PFSK-1 (cell line): ENCODE data around the gene ZBTB7A.

ENCODE experiments used
- FOXP2 ChIP-seq: optimal IDR thresholded peaks from 2 replicates; pipeline ENCODE3; 2011; ENCODE audit warnings: borderline replicate concordance, control low read depth, inconsistent platforms; ENCODE audit not compliant: insufficient read depth; ENCODE audit errors: extremely low read length, extremely low read depth
- POLR2AphosphoS5 ChIP-seq: IDR thresholded peaks from 2 replicates; pipeline ENCODE4 v1.6.1; 2012; ENCODE audit warnings: low read depth, mild to moderate bottlenecking, control low read depth, low read length, moderate library complexity
- REST ChIP-seq, 2 experiments: IDR thresholded peaks; 2 replicates each; pipeline versions ENCODE4 v1.6.1 to v1.8.0; 2011 to 2012; ENCODE audit warnings: low read depth in 2 of 2, low read length in 2 of 2, control low read depth in 1 of 2, inconsistent platforms in 1 of 2, mild to moderate bottlenecking in 1 of 2, moderate library complexity in 1 of 2; ENCODE audit not compliant: insufficient read depth in 1 of 2
- SIN3A ChIP-seq: IDR thresholded peaks from 2 replicates; pipeline ENCODE4 v1.6.1; 2012; ENCODE audit warnings: mild to moderate bottlenecking, low read length, moderate library complexity, borderline replicate concordance; ENCODE audit not compliant: insufficient read depth
- TAF1 ChIP-seq: IDR thresholded peaks from 2 replicates; pipeline ENCODE4 v1.6.1; 2012; ENCODE audit warnings: low read length, control low read depth, borderline replicate concordance; ENCODE audit not compliant: insufficient read depth

Gene ZBTB7A

GRCh38 chr19:4035018-4035566 is 31.6 kb downstream of the ZBTB7A start:
- TF ChIP-seq SIN3A (no peak), REST (IDR thresholded peaks at IDR 0.05; ENCODE audit: insufficient read depth in 1 of 2, low read depth in 2 of 2, low read length in 2 of 2) (no peak), TAF1 (no peak), FOXP2 (no peak), POLR2AphosphoS5 (no peak)

- TF ChIP-seq TAF1 = no peak
- no peak for TF ChIP-seq POLR2AphosphoS5
- TF ChIP-seq FOXP2 = no peak
Observed at GRCh38 chr19:4034048-4035017, 32.4 kb downstream of the ZBTB7A start.

GRCh38 chr19:4033028-4033956 is 33.4 kb downstream of the ZBTB7A start:
- TF ChIP-seq TAF1 (no peak), SIN3A (no peak), FOXP2 (no peak), REST (IDR thresholded peaks at IDR 0.05; ENCODE audit: insufficient read depth in 1 of 2, low read depth in 2 of 2, low read length in 2 of 2) (no peak), POLR2AphosphoS5 (no peak)

- TF ChIP-seq TAF1 (no peak), REST (IDR thresholded peaks at IDR 0.05; ENCODE audit: insufficient read depth in 1 of 2, low read depth in 2 of 2, low read length in 2 of 2) (no peak), SIN3A (no peak), POLR2AphosphoS5 (no peak), FOXP2 (no peak)
Observed at GRCh38 chr19:4032436-4032835, 34.3 kb downstream of the ZBTB7A start.

GRCh38 chr19:4031420-4031819 is 35.3 kb downstream of the ZBTB7A start:
- TF ChIP-seq SIN3A (no peak), FOXP2 (no peak), TAF1 (no peak), REST (IDR thresholded peaks at IDR 0.05; ENCODE audit: insufficient read depth in 1 of 2, low read depth in 2 of 2, low read length in 2 of 2) (no peak), POLR2AphosphoS5 (no peak)
